Tracheal epithelial cell (primary cell): ENCODE measurements around the gene C1QC. TPM values are rescaled to one million over a fixed set of nuclear protein-coding genes. Genes with fewer than 3 reads are reported as not detected.

Experiments
- total RNA-seq: library from RNA; depleted of rRNA; stranded (reverse); fragments of >200 nt; gene quantifications from 2 replicates; pipeline ENCODE4 v1.2.1, GENCODE V29; 2014

The C1QC gene
- total RNA-seq, result not detected in 2 replicates

GRCh38 chr1:22643381-22643780, at the start of gene C1QC:
C1QC (plus strand) TSS chr1:22643633; CDS start chr1:22644024, 391 bp downstream.

DNA sequence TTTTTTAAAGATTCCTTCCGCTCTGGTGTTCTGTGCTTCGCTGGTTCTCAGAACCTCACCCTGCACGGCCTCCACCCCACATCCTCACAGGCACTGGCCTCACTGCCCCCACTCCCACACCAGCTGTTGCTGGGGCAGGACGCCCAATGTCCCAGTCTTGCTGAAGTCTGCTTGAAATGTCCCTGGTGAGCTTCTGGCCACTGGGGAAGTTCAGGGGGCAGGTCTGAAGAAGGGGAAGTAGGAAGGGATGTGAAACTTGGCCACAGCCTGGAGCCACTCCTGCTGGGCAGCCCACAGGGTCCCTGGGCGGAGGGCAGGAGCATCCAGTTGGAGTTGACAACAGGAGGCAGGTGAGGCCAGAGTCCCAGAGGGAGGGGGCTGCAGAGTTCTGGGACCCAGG, 7.1 kb upstream of the C1QC start, which contains the start of gene C1QA:
TSS of gene C1QA (plus strand) at position 276 of the 400 bp plus-strand sequence. CDS start 989 bp downstream, outside the sequence.

GRCh38 chr1:22652881-22653316, 9.5 kb downstream of the C1QC start, which contains the start of gene C1QB:
C1QB (plus strand) TSS chr1:22653236; CDS start chr1:22659463, 6,227 bp downstream.

Other genes with a start within 250 kb of the C1QC start
- gene ZBTB40, start 191.8 kb upstream of the C1QC start, total RNA-seq, result 8.5 and 8.9 TPM in 2 replicates
- gene EPHA8, start 80.1 kb upstream of the C1QC start, total RNA-seq, result not detected in 2 replicates
- gene C1QA, start 7.0 kb upstream of the C1QC start, total RNA-seq, result not detected in 2 replicates
- gene C1QB, start 9.6 kb downstream of the C1QC start, total RNA-seq, result not detected in 2 replicates
- gene EPHB2, start 67.2 kb downstream of the C1QC start, total RNA-seq, result 15.1 and 63.4 TPM in 2 replicates